DND-41 (cell line): ENCODE data around the gene RCAN2.

Source experiments
- CTCF ChIP-seq: IDR thresholded peaks from 2 replicates; pipeline ENCODE4 v1.5.1; 2012; ENCODE audit warnings: borderline replicate concordance, low read length, moderate library complexity, mild to moderate bottlenecking; ENCODE audit not compliant: poor library complexity, severe bottlenecking; ENCODE audit errors: extremely low read depth
- EZH2 ChIP-seq: IDR thresholded peaks from 3 replicates; pipeline ENCODE4 v1.6.1; 2012; ENCODE audit warnings: borderline replicate concordance, low read depth, mild to moderate bottlenecking, moderate library complexity, low read length, inconsistent platforms; ENCODE audit not compliant: severe bottlenecking

GRCh38 chr6:46528961-46529750 is 37.9 kb upstream of the RCAN2 start:
- TF ChIP-seq EZH2 (no peak), CTCF (no peak)
